ENCODE data around the gene EMC6. TPM values are rescaled to one million over a fixed set of nuclear protein-coding genes. Genes with fewer than 3 reads are reported as not detected.

The EMC6 gene
- total RNA-seq, 1 experiment from 2014 or later, result 36.8 TPM

DNA sequence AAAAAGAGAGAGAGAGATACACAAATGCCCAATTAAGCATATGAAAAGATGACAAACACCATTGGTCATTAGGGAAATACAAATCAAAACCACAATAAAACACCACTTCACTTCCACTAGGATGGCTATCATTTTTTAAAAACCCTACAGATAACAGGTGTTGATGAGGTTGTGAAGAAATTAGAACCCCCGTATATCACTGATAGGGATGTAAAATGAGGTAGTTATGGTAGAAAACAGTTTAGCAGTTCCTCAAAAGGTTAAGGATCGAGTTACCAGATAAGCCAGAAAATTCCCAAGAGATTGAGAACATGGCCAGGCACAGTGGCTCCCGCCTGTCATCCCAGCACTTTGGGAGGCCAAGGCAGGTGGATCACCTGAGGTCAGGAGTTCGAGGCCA is 24.5 kb downstream of the EMC6 start:
- Histone ChIP-seq H3K4me3 (ENCODE audit: low read depth, low read length) (no peak overlapping the region), H3K36me3 (ENCODE audit: control insufficient read depth, insufficient read depth, low read length) (no peaks in the 10 kb centered on the region), H3K27me3 (replicated peaks; ENCODE audit: control insufficient read depth, insufficient read depth, low read length) (no peaks in the 10 kb centered on the region), H3K4me1 (no peaks in the 10 kb centered on the region), H3K9me3 (no peaks in the 10 kb centered on the region)
- no peak overlapping the region for H3K4me3 Mint-ChIP-seq (ENCODE audit: unreplicated experiment)
- no peaks in the 10 kb centered on the region for H3K4me1 Mint-ChIP-seq (ENCODE audit: low read depth, unreplicated experiment)
- DNase-seq, result no peak
- intact Hi-C loops (cut with micrococcal nuclease; ENCODE audit: unreplicated experiment), result no loop called here
- no peaks in the 10 kb centered on the region for H3K27me3 Mint-ChIP-seq (ENCODE audit: insufficient read depth, unreplicated experiment)
- CTCF ChIA-PET, result no interaction called here
- H3K27ac Mint-ChIP-seq (ENCODE audit: unreplicated experiment), result no peak overlapping the region
- BruUV-seq (replicated peaks), result no TSS peak
- H3K9me3 Mint-ChIP-seq (ENCODE audit: unreplicated experiment), result no peaks in the 10 kb centered on the region
- POLR2A ChIA-PET, result no interaction called here
- no peaks in the 10 kb centered on the region for H3K36me3 Mint-ChIP-seq (ENCODE audit: insufficient read depth, unreplicated experiment)
- TF ChIP-seq, protein P1, sequence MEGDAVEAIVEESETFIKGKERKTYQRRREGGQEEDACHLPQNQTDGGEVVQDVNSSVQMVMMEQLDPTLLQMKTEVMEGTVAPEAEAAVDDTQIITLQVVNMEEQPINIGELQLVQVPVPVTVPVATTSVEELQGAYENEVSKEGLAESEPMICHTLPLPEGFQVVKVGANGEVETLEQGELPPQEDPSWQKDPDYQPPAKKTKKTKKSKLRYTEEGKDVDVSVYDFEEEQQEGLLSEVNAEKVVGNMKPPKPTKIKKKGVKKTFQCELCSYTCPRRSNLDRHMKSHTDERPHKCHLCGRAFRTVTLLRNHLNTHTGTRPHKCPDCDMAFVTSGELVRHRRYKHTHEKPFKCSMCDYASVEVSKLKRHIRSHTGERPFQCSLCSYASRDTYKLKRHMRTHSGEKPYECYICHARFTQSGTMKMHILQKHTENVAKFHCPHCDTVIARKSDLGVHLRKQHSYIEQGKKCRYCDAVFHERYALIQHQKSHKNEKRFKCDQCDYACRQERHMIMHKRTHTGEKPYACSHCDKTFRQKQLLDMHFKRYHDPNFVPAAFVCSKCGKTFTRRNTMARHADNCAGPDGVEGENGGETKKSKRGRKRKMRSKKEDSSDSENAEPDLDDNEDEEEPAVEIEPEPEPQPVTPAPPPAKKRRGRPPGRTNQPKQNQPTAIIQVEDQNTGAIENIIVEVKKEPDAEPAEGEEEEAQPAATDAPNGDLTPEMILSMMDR (IDR thresholded peaks at IDR 0.05; ENCODE audit: insufficient read depth in 1 of 2, low read depth in 1 of 2, low read length in 1 of 2, severe bottlenecking in 1 of 2, unreplicated experiment in 1 of 2), result no peak

DNA sequence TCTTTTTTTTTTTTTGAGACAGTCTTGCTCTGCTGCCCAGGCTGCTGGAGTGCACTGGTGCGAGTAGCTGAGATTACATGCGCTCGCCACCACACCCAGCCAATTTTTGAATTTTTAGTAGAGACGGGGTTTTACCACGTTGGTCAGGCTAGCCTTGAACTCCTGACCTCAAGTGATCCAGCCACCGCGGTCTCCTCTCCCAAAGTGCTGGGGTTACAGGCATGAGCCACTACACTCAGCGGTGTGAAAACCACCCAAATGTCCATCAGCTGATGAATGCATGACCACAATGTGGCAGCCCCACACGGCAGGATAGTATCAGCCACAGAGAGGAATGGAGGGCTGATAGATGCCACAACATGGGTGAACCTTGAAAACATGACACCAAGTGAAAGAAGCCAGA is 25.2 kb downstream of the EMC6 start:
- ChIA-PET CTCF (no interaction called here), POLR2A (no interaction called here)
- no peaks in the 10 kb centered on the region for H3K9me3 ChIP-seq
- DNase-seq, result no peak
- Mint-ChIP-seq H3K27ac (ENCODE audit: unreplicated experiment) (no peak overlapping the region), H3K4me1 (ENCODE audit: low read depth, unreplicated experiment) (no peaks in the 10 kb centered on the region), H3K27me3 (ENCODE audit: insufficient read depth, unreplicated experiment) (no peaks in the 10 kb centered on the region), H3K4me3 (ENCODE audit: unreplicated experiment) (no peak overlapping the region), H3K9me3 (ENCODE audit: unreplicated experiment) (no peaks in the 10 kb centered on the region), H3K36me3 (ENCODE audit: insufficient read depth, unreplicated experiment) (no peaks in the 10 kb centered on the region)
- H3K4me1 ChIP-seq, result no peaks in the 10 kb centered on the region
- intact Hi-C loops (cut with micrococcal nuclease; ENCODE audit: unreplicated experiment), result no loop called here
- H3K36me3 ChIP-seq (ENCODE audit: control insufficient read depth, insufficient read depth, low read length), result no peaks in the 10 kb centered on the region
- no peak overlapping the region for H3K4me3 ChIP-seq (ENCODE audit: low read depth, low read length)
- no peaks in the 10 kb centered on the region for H3K27me3 ChIP-seq (replicated peaks; ENCODE audit: control insufficient read depth, insufficient read depth, low read length)
- TF ChIP-seq, protein P1 (IDR thresholded peaks at IDR 0.05; ENCODE audit: insufficient read depth in 1 of 2, low read depth in 1 of 2, low read length in 1 of 2, severe bottlenecking in 1 of 2, unreplicated experiment in 1 of 2), result no peak
- no TSS peak for BruUV-seq (replicated peaks)

DNA sequence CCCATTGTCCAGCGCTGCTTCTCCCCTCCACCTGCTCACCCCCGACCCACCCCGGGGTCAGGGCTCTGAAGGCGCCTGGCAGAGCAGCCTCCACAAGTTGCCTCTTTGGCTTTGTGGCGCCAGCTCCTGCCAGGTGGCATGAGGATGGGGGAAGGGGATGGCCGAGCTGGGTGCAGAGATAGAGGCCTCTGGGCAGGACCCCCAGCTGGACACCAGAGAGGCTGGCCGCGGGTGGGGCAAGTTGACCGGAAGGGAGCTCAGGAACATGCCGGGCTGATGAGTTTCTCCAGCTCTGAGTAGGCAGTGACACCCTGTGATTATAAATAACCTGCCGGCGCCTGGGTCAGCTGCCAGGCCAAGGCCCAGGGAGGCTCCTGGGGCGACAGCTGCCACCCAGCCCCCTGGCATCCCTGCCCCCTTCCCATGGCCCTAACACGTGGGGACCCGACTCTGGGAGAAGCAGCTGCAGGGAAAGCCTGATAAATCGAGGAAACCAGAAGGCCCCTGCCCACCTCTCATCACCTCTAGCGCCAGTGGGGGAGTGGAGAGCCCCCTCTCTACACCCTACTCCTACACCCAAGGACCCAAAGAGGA is 26.6 kb downstream of the EMC6 start:
- no peaks in the 10 kb centered on the region for H3K4me1 ChIP-seq
- Mint-ChIP-seq H3K9me3 (ENCODE audit: unreplicated experiment) (no peaks in the 10 kb centered on the region), H3K4me3 (ENCODE audit: unreplicated experiment) (peak overlapping the region; percentile 66), H3K27me3 (ENCODE audit: insufficient read depth, unreplicated experiment) (no peaks in the 10 kb centered on the region), H3K36me3 (ENCODE audit: insufficient read depth, unreplicated experiment) (no peaks in the 10 kb centered on the region), H3K4me1 (ENCODE audit: low read depth, unreplicated experiment) (no peaks in the 10 kb centered on the region), H3K27ac (ENCODE audit: unreplicated experiment) (no peak overlapping the region)
- ChIA-PET POLR2A (interaction anchor here (0.5 kb wide), 1 partner anchor 49 kb away, joined by 10 read pairs; no protein-coding TSS in a partner anchor), CTCF (no interaction called here)
- no peak for DNase-seq
- TF ChIP-seq, protein P1 (IDR thresholded peaks at IDR 0.05; ENCODE audit: insufficient read depth in 1 of 2, low read depth in 1 of 2, low read length in 1 of 2, severe bottlenecking in 1 of 2, unreplicated experiment in 1 of 2), result no peak
- no TSS peak for BruUV-seq (replicated peaks)
- intact Hi-C loops (cut with micrococcal nuclease; ENCODE audit: unreplicated experiment), result no loop called here
- peak overlapping the region; percentile 38 for H3K4me3 ChIP-seq (ENCODE audit: low read depth, low read length)
- no peaks in the 10 kb centered on the region for H3K9me3 ChIP-seq
- H3K27me3 ChIP-seq (replicated peaks; ENCODE audit: control insufficient read depth, insufficient read depth, low read length), result no peaks in the 10 kb centered on the region
- no peaks in the 10 kb centered on the region for H3K36me3 ChIP-seq (ENCODE audit: control insufficient read depth, insufficient read depth, low read length)

Measured in Caco-2 (cell line).